GM04503 (cell line): ENCODE data around the gene MTUS2.

Experiments
- DNase-seq: peaks from one replicate; pipeline ENCODE4 v3.0.0-alpha.2; 2012; ENCODE audit warnings: low read depth

Gene MTUS2

DNA sequence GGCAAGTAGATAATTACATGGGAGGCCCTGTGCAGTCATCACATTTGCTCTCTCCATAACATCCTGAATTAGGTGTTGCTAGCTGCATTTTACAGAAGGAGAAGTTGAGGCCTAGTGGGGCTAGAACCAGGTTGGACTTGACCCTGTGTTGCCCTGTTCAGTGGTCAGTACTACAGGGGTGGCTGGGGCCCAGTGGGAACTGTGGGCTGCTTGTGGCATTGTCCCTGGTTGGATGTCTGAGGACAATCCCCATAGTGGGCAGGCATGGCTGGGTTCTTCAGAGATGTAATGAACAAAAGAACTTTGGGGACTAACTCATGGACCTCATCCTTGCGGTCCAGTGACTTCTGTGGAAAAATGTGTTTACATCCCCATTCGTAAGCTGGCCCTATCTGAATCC, 38.9 kb downstream of the MTUS2 start:
- no peak for DNase-seq

DNA sequence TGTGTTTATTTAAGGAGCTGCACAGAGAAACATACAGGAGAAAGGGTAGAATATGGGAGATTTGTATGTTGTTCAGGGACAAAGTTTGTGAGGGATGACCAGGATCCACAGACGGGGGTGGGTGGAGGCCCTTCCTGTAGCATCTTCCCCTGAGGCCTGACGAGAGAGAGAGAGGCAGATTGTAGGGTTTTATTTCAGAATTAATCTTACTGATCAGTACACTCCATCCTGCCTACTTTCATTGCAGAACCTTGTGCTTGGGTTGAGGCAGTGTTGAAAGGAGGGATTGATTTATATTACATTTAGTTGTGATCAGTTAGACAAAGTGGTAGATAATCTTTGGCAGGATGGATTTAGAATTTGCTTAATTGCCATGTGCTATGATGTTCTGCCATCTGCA, 39.6 kb downstream of the MTUS2 start:
- DNase-seq: no peak

DNA sequence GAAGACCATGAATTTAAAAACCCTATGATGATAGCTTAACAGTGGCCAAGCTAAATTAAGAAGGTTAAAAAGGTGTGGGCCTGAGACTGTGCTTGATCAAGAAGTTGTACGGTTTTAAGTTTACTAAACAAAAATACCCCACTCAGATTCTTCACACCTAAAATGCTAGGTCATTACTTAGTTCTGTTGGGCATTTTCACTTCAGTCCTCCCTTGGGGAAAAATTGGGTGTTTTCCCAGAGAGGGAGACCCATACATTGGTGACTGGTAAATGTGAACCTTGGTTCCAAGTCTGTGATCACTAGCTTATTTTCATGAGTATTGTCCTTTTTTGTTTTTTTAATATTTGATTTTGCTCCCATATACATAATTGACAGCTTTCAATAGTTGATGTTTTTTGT, 44.4 kb downstream of the MTUS2 start:
- no peak for DNase-seq

DNA sequence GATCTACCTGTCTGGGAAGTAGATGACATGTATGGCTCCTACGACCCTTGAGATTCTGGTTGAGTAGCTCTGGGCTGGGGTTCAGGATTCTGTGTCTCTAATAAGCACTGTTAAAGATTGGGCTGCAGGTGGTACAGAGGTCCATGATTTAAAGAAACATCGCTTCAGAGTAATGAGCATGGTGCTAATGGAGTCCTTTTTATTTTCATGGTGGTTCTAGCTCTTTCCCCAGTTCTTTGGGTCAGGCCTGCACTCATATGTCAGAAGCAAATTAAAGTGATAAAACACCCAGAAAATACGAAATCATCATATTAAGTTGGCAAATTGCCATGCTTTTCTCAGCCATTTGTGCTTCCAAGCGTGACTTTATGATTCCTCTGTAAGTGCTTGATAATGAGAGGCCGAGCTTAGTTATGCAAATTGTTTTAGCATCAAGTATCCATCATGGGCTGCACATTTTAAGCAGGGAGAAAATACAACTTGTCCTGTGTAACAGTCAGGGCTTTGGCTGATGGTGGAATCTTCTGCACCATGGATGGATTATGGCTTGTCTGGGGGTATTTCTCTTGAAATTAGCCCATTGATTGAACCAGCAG, 45.1 kb downstream of the MTUS2 start:
- DNase-seq: no peak

DNA sequence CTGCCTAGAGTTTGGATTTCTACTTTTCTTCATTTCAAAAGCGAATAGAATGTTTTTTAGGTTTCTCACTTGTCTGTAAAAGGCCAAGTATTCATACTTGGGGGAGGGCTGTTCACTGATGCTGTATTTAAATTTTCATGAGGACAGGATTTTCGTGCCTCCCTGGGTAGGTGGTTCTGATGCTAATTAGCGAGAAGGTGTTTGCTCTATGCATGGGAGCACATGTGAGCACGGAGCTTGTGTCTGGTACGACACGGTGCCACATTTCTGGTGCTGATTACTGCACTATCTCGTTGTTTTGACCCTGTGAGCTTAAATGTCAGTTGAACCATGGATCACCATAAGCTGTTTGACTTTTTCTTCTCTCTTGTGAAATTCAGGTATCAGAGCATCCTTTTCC, 45.8 kb downstream of the MTUS2 start:
- no peak for DNase-seq

DNA sequence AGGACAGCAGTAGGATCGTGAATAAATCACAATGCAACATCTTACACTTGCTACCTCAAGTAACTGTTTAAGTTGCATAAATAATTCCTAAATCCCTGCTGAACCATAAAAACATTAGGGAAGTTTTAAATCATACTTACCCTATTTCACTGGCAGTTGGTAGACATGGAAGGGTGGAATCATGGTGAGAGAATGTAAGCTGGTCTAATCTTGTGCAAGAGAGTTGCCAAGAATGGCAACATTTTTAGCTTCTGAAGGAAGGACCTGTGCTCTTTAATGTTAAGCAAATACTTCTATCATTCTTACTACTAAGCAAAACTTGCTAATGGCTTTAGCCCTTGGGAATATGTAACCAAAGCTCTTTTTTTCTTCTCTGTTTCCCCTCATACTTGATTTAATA, 46.8 kb downstream of the MTUS2 start:
- DNase-seq: no peak

DNA sequence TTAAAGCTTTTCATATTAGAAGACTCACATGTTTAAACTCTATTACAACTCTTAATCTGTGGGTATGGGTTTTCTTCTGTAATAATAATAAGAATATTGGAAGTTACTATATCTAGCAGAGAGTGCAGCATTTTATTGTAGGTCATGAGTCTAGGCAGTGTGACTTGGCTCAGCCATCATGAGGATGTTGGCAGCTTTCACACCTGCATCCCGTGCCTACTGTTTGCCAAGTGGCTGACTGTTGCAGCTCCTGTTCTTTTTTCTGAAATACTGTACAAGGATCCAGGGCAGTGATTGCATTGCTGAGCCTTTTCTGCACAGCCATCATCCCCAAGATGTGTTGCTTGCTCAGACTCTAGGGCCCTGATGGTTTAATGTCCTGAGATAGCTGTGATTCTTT, 47.4 kb downstream of the MTUS2 start:
- DNase-seq: no peak

DNA sequence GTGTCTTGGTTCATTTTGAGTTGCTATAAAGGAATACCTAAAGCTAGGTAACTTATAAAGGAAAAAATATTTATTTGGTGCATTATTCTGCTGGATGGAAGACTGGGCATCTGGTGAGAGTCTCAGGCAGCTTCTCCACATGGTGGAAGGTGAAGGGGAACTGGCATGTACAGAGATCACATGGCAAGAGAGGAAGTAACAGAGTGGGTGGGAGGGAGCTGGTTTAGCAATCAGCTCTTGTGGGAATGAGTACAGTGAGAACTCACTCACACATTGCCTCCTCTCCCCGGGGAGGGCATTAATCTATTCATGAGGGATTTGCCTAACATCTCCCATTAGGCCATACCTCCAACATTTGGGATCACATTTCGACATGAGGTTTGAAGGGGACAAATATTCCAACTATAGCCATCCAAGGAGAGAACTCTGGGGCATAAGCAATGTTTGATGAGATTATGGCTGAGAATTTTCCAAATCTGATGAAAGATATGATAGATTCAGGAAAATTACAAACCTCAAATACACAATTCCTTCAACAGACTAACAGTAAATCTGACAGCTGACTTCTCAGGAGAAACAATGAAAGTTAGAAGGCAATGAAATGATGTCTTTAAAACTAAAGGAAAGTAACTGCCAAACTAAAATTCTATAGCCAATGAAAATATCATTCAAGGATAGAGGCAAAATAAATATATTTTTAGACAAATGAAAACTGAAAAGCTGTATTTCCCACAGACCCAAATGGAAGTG, 52.5 kb downstream of the MTUS2 start:
- no peak for DNase-seq

DNA sequence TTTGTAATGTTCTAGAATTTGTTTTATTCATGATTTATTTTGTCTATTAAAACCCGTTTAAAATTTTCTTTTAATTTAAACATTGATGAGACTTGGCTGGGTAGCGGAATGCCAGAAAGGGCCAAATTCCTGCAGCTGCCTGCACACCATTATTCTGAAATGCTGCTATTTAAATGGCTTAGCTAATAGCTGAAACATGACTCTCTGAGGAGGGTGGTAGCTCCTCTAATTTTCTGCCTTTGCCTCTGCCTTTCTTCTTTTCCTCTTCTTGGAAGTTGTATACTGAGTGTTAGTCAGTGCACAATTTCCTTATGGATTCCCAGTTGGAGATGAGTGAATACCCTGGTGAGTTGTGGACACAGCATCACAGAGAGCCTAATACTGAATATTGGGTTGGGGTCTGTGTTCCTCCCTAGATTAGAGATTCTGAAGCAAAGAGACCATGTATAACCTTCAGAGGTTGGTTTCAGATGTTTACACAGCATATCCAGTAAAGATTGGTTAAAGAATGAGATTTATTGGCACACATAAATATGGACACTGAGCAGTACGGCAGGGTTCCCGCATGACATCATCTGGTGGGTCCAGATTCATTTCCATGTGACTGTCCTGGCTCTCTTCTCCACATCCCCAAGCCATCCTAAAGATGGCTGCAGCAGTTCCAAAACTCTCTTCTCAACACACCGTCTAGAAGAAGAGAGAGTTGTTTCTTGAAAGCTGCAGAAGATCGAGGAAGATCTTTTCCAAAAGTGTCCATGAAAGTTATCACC, 55.9 kb downstream of the MTUS2 start:
- no peak for DNase-seq

DNA sequence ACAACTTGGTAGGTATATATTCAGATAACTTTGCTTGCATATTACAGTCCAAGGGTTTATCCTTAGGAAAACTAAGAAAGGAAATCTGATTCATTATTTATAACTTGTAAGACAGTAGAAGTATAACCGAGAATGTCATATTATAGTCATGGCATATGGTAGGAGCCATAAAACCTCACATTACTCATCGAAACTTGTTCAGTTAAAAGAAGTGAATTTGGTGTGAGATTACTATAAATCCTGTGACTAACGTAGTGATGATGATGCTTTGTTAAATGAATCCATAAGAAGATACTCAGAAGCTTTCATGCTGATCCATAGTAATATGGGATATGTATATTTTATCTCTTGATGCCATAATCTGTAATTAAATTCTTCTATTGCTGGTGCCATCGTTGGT, 57.3 kb downstream of the MTUS2 start:
- DNase-seq: no peak

DNA sequence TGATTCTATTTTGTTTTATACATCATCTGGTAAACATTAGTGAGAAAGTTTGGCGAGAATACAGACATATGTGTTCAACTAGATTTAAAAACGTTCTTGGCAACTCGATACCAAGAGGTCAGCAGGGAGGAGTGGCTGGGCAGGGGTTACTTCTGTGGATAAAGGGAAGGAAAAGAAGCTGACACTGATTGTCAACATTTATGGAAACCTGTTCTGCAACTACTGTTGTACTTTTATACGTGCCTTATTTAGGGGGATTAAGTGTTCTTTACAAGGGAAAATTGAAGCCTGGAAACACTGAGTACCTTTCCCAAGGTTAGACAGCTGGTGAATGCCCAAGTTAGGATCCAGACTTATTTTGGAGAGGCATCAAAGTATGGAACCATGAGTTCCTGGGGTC, 65.0 kb downstream of the MTUS2 start:
- DNase-seq: no peak

DNA sequence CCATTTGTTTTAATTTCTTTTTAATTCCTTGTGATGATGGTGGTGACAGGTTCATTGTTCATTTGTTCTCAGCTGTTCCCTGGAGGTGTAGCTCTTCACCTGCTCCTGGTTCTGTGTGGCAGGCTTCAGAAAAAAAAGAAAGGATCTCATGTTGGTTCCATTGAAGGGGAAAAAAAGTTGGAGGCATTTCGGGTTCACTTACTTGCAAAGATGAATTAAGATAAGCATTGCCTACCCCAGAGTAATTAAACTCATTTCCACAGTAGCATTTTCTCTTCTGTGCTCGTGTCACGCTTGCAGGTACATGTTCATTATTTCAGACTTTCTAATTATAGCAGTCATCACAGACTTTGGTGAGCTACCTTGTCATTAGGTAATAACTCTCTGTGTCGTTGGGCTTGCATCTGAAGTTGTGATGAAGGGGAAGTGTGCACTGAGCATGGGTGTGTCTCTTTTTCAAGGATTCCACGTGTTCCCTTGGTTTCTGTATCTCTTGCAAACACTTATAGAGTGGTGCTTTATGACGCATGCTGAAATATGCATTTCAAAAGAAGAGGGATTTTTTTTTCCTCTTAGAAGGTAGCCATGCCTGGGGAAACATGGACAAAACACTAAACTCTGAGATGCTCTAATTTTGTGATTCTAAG, 69.1 kb downstream of the MTUS2 start:
- no peak for DNase-seq

DNA sequence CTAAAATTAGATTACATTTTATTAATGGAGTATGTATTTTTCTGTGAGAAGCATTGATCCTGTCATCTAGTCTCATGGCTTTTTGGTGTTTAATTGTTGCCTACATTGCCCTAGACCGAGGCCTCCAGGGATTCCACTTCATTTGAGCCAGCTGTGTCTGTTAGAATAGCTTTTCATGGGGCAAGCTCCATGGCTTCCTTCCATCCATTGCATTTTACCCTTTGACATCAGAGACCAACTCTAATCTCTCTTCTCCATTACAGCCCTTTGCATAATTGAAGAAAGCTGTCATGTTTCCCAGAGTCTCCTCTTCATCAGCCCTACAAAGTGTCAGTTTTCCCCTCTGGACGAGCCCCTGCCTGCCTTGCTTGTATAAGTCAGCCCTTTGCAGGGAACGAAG, 70.6 kb downstream of the MTUS2 start:
- DNase-seq: no peak

DNA sequence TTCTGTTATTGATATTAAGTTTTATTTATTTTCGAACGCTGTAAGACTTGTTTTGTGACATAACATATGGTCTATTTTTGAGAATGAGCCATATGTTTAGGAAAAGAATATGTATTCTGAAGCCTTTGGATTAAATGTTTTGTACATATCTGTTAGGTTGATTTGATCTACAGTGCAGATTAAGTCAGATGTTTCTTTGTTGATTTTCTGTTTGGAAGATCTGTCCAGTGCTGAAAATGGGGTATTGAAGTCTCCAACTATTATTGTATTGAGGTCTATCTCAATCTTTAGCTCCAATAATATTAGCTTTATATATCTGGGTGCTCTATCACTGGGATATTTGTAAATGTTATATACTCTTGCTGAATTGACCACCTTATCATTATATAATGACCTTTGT, 97.9 kb downstream of the MTUS2 start:
- DNase-seq: no peak

DNA sequence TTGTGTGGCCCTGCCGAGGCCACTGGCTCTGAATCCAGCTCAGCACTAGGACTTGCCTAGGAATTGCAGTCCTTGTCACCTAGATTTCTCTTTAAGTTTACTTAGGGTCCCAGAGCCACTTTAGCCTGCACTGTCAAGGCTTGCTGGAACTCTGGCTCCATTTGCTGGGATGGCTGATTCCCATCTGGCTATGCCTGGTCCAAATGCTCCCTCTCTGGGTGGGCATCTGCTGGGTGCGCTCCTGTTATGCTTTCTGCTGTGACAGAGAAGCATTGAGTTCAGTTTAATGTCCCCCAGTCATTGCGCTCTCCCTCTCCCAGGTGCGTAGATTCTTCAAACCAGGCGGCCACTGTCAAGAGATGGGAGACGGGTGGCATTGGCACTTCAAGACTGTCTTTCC, 102.2 kb downstream of the MTUS2 start:
- no peak for DNase-seq

DNA sequence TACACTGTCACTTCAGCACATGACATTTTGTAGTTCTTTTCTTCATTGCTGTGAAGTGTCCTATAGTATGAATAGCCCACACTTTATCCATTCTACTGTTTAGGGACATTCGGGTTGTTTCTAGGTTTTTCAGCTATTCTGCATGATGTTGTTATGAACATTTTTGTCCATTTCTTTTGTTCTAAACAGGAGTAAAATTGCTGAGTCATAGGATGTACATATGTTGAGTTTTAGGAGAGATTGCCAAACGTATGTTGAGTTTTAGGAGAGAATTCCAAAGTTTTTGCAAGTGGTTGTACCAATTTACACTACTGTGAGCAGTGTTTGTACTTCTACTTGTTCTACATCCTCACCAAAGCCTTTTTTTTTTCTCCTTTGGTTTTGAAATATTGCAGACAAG, 115.0 kb downstream of the MTUS2 start:
- DNase-seq: no peak

DNA sequence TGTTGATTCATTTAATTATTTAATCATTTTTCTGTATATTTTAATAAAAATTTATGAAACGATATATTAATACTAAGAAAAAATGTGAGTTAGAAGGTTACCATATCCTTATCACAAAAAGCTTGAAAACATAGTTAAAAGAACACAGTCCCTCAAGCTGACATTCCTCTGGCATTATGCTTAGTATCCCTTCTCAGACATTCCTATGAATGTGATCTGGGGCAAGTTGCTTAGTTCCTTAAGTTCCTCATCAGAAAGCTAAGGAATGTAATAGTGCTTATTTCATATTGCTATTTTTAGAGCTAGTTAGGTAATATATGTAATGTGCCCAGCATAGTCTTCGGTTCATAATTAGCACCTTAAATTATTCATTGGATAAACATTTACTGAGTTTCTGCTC, 122.8 kb downstream of the MTUS2 start:
- no peak for DNase-seq

DNA sequence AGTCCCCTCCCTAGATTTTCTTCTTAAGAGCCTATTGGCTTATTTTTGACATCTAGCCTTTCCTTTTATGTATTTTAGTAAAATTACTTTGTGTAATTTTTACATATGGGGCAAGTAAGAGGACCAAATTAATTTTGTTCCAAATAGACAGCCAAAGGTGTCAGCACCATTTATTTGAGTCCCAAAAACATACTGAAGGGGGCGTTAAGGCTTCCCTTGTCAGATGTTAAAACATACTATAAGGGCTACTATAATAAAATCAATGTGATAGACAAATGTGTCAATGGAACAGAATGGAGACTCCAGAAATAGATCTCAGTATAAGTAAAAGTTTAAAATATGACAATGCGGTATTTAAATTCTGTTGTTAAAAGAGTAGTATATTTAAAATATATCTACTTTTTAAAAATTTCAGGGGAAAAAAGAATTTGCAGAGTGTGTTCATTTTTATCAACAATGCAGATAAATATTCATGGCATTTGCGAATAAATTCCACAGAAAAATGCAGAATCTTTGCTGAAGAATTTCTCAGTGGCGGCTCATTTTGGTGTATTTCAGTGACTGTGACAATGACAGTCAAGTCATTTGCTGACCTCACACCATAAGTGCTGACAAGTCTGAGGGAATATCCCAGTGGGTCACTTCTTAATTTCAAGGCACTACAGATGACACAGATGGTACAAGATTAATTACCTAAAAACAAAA, 133.7 kb downstream of the MTUS2 start:
- no peak for DNase-seq

DNA sequence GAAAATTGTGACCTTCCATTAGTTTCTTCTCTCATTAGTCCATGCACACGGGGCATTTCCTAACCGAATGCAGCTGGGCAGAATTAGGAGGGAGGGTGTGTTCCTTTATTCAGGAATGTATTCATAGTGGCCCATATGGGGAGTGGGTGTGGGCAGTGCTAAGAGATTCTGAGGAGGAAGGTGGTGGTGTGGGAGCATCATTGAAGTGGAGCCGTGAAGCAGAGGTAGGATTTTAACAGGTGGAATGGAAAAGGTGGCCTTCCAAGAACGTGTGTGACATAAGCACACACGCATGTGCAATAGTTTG, 134.2 kb downstream of the MTUS2 start:
- DNase-seq: no peak

DNA sequence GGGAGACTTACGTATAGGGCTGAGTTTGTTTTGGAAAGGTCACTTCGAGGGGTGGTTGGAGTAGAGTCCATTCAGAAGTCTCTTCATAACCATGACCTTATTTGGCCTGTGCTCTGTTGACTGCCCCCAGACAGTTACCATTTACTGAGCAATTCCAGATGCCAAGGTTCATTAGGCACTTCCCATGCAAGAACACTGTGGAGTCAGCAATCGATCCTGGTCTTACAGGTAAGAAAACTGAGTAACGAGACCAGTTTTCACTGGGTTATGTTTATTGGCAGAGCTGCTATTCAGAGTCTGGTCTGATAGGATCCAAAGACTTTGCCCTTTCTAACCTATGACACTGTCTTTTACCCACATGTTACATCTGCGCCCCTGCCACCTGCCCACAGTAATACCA, 134.7 kb downstream of the MTUS2 start:
- DNase-seq: no peak

DNA sequence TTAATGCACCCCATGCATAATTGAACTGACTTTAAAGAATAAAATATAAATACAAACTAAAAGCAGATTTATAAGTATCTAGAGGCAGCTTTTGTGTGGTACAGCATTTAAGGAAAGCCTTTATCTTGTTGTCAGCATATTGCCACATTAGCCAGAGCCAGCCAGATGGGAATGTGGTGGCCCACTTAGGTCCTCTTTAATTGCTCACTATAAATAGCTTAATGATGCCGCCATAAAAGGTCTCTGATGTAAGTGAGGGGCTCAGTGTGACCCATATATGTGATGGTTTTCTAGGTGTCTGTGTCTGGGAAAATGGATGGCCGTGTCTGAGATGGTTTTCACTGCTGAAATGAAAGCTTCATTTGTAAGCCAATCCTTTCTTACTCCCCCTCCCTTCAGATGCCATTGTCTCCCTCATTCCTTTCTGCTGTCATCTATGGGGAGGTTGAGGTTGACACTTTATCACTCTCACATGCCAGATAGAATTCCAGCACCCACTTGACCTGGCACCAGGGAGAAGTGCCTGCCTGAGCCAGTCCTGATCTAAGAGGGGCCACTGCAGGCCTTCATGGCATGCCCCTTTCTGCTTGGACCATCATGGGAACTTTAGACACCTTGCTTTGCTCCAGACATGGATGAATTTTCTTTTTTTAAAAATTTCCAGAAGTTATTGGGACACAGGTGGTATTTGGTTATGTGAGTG, 135.3 kb downstream of the MTUS2 start:
- no peak for DNase-seq

DNA sequence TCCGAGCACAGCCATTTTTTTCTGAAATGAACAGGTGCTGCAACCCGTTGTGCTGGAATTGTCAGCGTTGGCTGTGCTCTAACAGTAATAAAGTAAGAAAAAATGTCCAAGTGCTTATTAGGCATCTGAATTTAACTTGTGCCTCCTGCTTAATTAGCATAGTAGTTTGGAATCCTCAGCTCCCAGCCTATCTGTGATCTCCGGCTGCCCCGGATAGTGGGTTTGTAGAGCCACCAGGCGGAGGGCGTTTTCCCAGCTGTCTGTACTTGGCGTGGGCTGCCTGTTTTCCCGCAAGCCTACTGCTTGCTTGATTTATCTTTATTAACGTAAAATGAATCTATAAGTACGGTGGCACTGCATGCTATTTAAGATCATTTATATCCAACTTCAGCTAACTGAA, 137.9 kb downstream of the MTUS2 start:
- DNase-seq: no peak
